ENCODE results near the gene CNTN4.

DNA sequence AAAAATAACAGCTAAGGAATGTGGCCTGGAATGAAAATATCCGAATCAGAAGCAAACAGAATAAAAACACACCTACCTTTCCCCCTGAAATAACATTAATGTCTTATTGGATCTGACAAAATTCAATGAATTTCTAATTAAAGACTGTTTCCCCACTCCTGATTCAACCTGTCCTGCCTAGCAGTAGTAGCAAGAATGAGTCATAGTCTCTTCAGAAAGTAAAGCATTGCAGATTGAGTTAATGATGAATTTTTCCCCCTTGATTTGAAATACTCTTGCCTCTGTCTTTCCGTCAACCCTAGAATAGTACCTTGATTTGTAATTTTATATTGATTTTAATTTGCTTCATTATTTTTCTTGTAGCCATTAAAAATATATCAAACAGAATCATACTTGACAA lies 212.4 kb downstream of the CNTN4 start:
- no peak for TF ChIP-seq CTCF (IDR thresholded peaks at IDR 0.05)
- no peak for TF ChIP-seq EP300 (IDR thresholded peaks at IDR 0.05)
- TF ChIP-seq POLR2AphosphoS5 (IDR thresholded peaks at IDR 0.05), result no peak
- no peak for TF ChIP-seq POLR2A (IDR thresholded peaks at IDR 0.05)

Data from upper lobe of left lung (tissue), 4 donors.